ENCODE measurements around the gene KNCN.

The KNCN gene

GRCh38 chr1:46513536-46513935 is 37.9 kb downstream of the KNCN start:
- TF ChIP-seq CTCF (IDR thresholded peaks at IDR 0.05) = no peak
- no peak overlapping the region for H3K27ac ChIP-seq
- no peak for DNase-seq (ENCODE audit: low spot score)
- no peak overlapping the region for H3K4me3 ChIP-seq

GRCh38 chr1:46512792-46513190 is 38.7 kb downstream of the KNCN start:
- no peak for TF ChIP-seq CTCF (IDR thresholded peaks at IDR 0.05)
- DNase-seq (ENCODE audit: low spot score) = no peak
- Histone ChIP-seq H3K4me3 (no peak overlapping the region), H3K27ac (no peak overlapping the region)

GRCh38 chr1:46512135-46512791 is 39.2 kb downstream of the KNCN start:
- TF ChIP-seq CTCF (IDR thresholded peaks at IDR 0.05) = no peak
- DNase-seq (ENCODE audit: low spot score) = no peak
- H3K4me3 ChIP-seq = no peak overlapping the region
- no peak overlapping the region for H3K27ac ChIP-seq

GRCh38 chr1:46510998-46511365 is 40.5 kb downstream of the KNCN start:
- no peak for TF ChIP-seq CTCF (IDR thresholded peaks at IDR 0.05)
- Histone ChIP-seq H3K27ac (no peak overlapping the region), H3K4me3 (no peak overlapping the region)
- no peak for DNase-seq (ENCODE audit: low spot score)

- DNase-seq (ENCODE audit: low spot score) = no peak
Observed at GRCh38 chr1:46510341-46510997, 41.0 kb downstream of the KNCN start.

GRCh38 chr1:46508757-46509156 is 42.7 kb downstream of the KNCN start:
- H3K27ac ChIP-seq = no peak overlapping the region
- TF ChIP-seq CTCF (IDR thresholded peaks at IDR 0.05) = no peak
- DNase-seq (ENCODE audit: low spot score) = no peak
- no peak overlapping the region for H3K4me3 ChIP-seq

More at GRCh38 chr1:46510341-46510997, 41.0 kb downstream of the KNCN start:
- Histone ChIP-seq H3K4me3 (no peak overlapping the region), H3K27ac (no peak overlapping the region)
- no peak for TF ChIP-seq CTCF (IDR thresholded peaks at IDR 0.05)

All from coronary artery (tissue), 2 donors.